ENCODE data around the gene S100A13. TPM values are rescaled to one million over a fixed set of nuclear protein-coding genes. Genes with fewer than 3 reads are reported as not detected.

Gene S100A13
- total RNA-seq, 1 experiment from 2014 or later = 350 TPM

GRCh38 chr1:153636312-153636711 lies 9.0 kb upstream of the S100A13 start:
- POLR2A ChIA-PET (ENCODE audit: unreplicated experiment) = no interaction called here
- TF ChIP-seq EZH2phosphoT487 (IDR thresholded peaks at IDR 0.05; ENCODE audit: borderline replicate concordance, low read length) (no peak), EZH2 (IDR thresholded peaks at IDR 0.05; ENCODE audit: low read length, unreplicated experiment) (no peak), CTCF (conservative IDR thresholded peaks at IDR 0.05; ENCODE audit: low read depth, low read length) (no peak)

DNA sequence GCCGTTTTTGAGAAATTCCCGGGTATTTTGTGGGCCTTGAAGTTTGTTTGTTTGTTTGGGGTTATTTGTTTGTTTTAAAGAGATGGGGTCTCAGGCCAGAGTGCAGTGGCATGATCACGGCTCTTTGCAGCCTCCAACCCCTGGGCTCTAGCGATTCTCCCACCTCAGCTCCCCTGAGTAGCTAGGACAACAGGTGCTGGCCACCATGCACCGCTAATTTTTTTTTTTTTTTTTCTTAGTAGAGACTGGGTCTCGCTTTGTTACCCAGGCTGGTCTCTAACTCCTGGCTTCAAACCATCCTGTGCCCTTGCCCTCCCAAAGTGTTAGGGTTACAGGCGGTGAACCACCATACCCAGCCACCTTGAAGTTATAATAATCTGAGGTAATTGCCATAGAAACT lies 8.6 kb upstream of the S100A13 start:
- ATAC-seq (no peak), DNase-seq (no peak)
- H3K4me1 ChIP-seq (ENCODE audit: insufficient read depth, low read length) = peaks cover 18% of the 10 kb centered on the region
- H3K9me2 ChIP-seq (replicated peaks; ENCODE audit: low read length) = no peaks in the 10 kb centered on the region
- BruUV-seq (replicated peaks) = no TSS peak
- H2AFZ ChIP-seq (ENCODE audit: low read length) = no peak overlapping the region
- peaks cover 18% of the 10 kb centered on the region; the same call in 1 of the 2 replicates for H4K20me1 ChIP-seq (ENCODE audit: low read length)
- H3F3A ChIP-seq (ENCODE audit: low read length, unreplicated experiment) = peaks cover 4% of the 10 kb centered on the region
- peaks cover 44% of the 10 kb centered on the region for H3K36me3 ChIP-seq (ENCODE audit: low read depth, low read length)
- no peaks in the 10 kb centered on the region for H3K27me3 ChIP-seq (ENCODE audit: low read length)
- H3K4me2 ChIP-seq (ENCODE audit: low read length) = peak overlapping the region; percentile 94
- CTCF ChIA-PET = interaction anchor here (2.5 kb wide), 1 partner anchor 63 kb away, joined by 25 read pairs; no protein-coding TSS in a partner anchor
- peak overlapping the region; percentile 83 for H3K4me3 ChIP-seq (ENCODE audit: low read length)
- TF ChIP-seq EZH2 (IDR thresholded peaks at IDR 0.05; ENCODE audit: low read length, unreplicated experiment) (no peak), EZH2phosphoT487 (IDR thresholded peaks at IDR 0.05; ENCODE audit: borderline replicate concordance, low read length) (no peak), CTCF (conservative IDR thresholded peaks at IDR 0.05; ENCODE audit: low read depth, low read length) (no peak)
- H3K79me2 ChIP-seq (ENCODE audit: low read length) = peaks cover 75% of the 10 kb centered on the region
- H3K9me3 ChIP-seq (ENCODE audit: low read length) = no peaks in the 10 kb centered on the region
- peak overlapping the region; percentile 1; the same call in 1 of the 2 replicates for H3K27ac ChIP-seq (ENCODE audit: low read length)
- peak overlapping the region; percentile 99 for H3K9ac ChIP-seq (ENCODE audit: low read length)
- POLR2A ChIA-PET (ENCODE audit: unreplicated experiment) = interaction anchor here (0.6 to 1.7 kb wide), 3 partner anchors 23 to 70 kb away, joined by 4 to 20 read pairs (median 4); partner anchors contain the start of gene S100A16
- intact Hi-C loops (cut with micrococcal nuclease) = loop anchor here (2.0 kb wide), 1 partner anchor 23 kb away; the partner anchor contains the start of gene SNAPIN

More at GRCh38 chr1:153636312-153636711, 9.0 kb upstream of the S100A13 start:
- H3K4me2 ChIP-seq (ENCODE audit: low read length) = peak overlapping the region; percentile 94
- peaks cover 79% of the 10 kb centered on the region for H3K79me2 ChIP-seq (ENCODE audit: low read length)
- no peak overlapping the region for H3K9ac ChIP-seq (ENCODE audit: low read length)
- DNase-seq (no peak), ATAC-seq (no peak)
- H3K36me3 ChIP-seq (ENCODE audit: low read depth, low read length) = peaks cover 49% of the 10 kb centered on the region
- H3K27me3 ChIP-seq (ENCODE audit: low read length) = no peaks in the 10 kb centered on the region
- no TSS peak for BruUV-seq (replicated peaks)
- H3F3A ChIP-seq (ENCODE audit: low read length, unreplicated experiment) = peaks cover 4% of the 10 kb centered on the region
- intact Hi-C loops (cut with micrococcal nuclease) = no loop called here
- peaks cover 18% of the 10 kb centered on the region for H3K4me1 ChIP-seq (ENCODE audit: insufficient read depth, low read length)
- no peaks in the 10 kb centered on the region for H3K9me2 ChIP-seq (replicated peaks; ENCODE audit: low read length)
- H3K9me3 ChIP-seq (ENCODE audit: low read length) = no peaks in the 10 kb centered on the region
- peak overlapping the region; percentile 83 for H3K4me3 ChIP-seq (ENCODE audit: low read length)
- no peak overlapping the region for H2AFZ ChIP-seq (ENCODE audit: low read length)
- CTCF ChIA-PET = no interaction called here
- H3K27ac ChIP-seq (ENCODE audit: low read length) = no peak overlapping the region
- peaks cover 18% of the 10 kb centered on the region; the same call in 1 of the 2 replicates for H4K20me1 ChIP-seq (ENCODE audit: low read length)

Data from PC-3 (cell line).